HG02840 (cell line): ENCODE results near the gene EIF5.

ENCODE experiments used
- ATAC-seq: cut with Tn5 transposase; IDR thresholded peaks from one replicate; pipeline ENCODE4 v1.9.1; 2021; ENCODE audit warnings: mild to moderate bottlenecking, moderate library complexity, moderate number of reproducible peaks; ENCODE audit not compliant: unreplicated experiment, low FRiP score

Gene EIF5

GRCh38 chr14:103391048-103391447 lies 57.0 kb downstream of the EIF5 start:
- ATAC-seq, result no peak

- no peak for ATAC-seq
Measured at GRCh38 chr14:103392106-103392505, 58.1 kb downstream of the EIF5 start.

DNA sequence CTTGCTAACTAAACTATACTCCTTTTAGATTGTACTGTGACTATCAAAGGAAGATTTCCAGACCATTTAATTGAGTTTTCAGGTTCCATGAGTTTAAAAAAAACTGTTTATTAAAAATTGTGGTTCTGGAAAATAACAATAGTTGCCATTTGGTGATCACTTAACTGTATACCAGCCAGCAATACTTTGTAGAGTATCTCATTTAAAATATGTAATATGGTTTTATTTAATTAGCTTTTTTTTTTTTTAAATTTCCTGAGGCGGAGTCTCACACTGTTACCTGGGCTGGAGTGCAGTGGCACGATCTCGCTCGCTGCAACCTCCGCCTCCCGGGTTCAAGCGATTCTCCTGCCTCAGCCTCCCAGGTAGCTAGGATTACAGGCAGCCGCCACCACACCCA lies 58.5 kb downstream of the EIF5 start:
- no peak for ATAC-seq

GRCh38 chr14:103393070-103393469 lies 59.0 kb downstream of the EIF5 start:
- no peak for ATAC-seq

- ATAC-seq, result no peak
Measured at GRCh38 chr14:103393676-103394626, 59.9 kb downstream of the EIF5 start.
